ENCODE data around the gene POR.

Gene POR

GRCh38 chr7:75967487-75967997, 52.6 kb downstream of the POR start:
- H3K4me3 ChIP-seq (ENCODE audit: control insufficient read depth, low read depth, low read length) = no peak overlapping the region
- no peak for DNase-seq (ENCODE audit: low read depth)
- no peak for TF ChIP-seq CTCF (IDR thresholded peaks at IDR 0.05; ENCODE audit: control insufficient read depth, insufficient read depth, low read depth, low read length, missing control alignments)

- no peak for DNase-seq (ENCODE audit: low read depth)
- no peak for TF ChIP-seq CTCF (IDR thresholded peaks at IDR 0.05; ENCODE audit: control insufficient read depth, insufficient read depth, low read depth, low read length, missing control alignments)
- no peak overlapping the region for H3K4me3 ChIP-seq (ENCODE audit: control insufficient read depth, low read depth, low read length)
These were observed 53.1 kb downstream of the POR start for GRCh38 chr7:75968012-75968411.

GRCh38 chr7:75968561-75969001, 53.6 kb downstream of the POR start:
- DNase-seq (ENCODE audit: low read depth) = no peak
- no peak overlapping the region for H3K4me3 ChIP-seq (ENCODE audit: control insufficient read depth, low read depth, low read length)
- TF ChIP-seq CTCF (IDR thresholded peaks at IDR 0.05; ENCODE audit: control insufficient read depth, insufficient read depth, low read depth, low read length, missing control alignments) = no peak

- no peak for DNase-seq (ENCODE audit: low read depth)
- no peak for TF ChIP-seq CTCF (IDR thresholded peaks at IDR 0.05; ENCODE audit: control insufficient read depth, insufficient read depth, low read depth, low read length, missing control alignments)
- no peak overlapping the region for H3K4me3 ChIP-seq (ENCODE audit: control insufficient read depth, low read depth, low read length)
These were observed 54.2 kb downstream of the POR start for GRCh38 chr7:75969182-75969581.

GRCh38 chr7:75969704-75970498, 54.9 kb downstream of the POR start:
- no peak for TF ChIP-seq CTCF (IDR thresholded peaks at IDR 0.05; ENCODE audit: control insufficient read depth, insufficient read depth, low read depth, low read length, missing control alignments)
- DNase-seq (ENCODE audit: low read depth) = no peak
- H3K4me3 ChIP-seq (ENCODE audit: control insufficient read depth, low read depth, low read length) = no peak overlapping the region

GRCh38 chr7:75971309-75971960, 56.5 kb downstream of the POR start:
- DNase-seq (ENCODE audit: low read depth) = no peak
- TF ChIP-seq CTCF (IDR thresholded peaks at IDR 0.05; ENCODE audit: control insufficient read depth, insufficient read depth, low read depth, low read length, missing control alignments) = no peak
- H3K4me3 ChIP-seq (ENCODE audit: control insufficient read depth, low read depth, low read length) = no peak overlapping the region

Data from AG09309 (cell line).